Raji (cell line): ENCODE results near the gene PDZD7.

Source experiments
- POLR2A ChIP-seq: IDR thresholded peaks from 2 replicates; pipeline ENCODE4 v1.6.1; 2011; ENCODE audit warnings: low read depth, low read length, control low read depth; ENCODE audit not compliant: insufficient read depth

The PDZD7 gene

DNA sequence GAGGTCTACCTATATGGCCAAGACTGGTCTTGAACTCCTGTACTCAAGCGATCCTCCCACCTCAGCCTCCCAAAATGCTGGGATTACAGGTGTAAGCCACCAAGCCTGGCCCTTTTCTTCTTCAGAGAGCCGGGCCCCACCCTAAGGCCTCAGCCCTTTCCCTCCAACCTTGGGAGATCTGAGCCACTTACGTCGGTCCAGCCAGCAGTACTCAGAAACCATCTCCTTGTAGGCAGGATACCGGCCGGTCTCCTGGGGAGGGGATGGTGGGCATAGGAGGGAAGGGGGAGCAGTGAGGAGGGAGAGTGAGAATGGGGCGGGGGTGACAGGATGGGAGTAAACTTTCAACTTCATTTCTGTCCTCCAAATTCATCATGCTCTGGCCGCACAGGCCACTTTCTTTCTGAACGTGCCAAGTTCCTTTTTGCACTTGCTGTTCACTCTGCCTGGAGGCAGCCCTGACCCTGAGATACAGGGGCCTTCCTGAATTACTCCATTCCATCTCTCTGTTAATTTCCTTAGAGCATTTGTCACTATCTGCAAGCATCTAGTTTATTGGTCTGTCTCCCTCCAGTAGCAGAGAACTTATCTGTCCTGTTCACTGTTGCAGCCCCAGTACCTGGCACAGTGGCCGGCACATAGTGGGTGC is 10.4 kb downstream of the PDZD7 start:
- no peak for TF ChIP-seq POLR2A

DNA sequence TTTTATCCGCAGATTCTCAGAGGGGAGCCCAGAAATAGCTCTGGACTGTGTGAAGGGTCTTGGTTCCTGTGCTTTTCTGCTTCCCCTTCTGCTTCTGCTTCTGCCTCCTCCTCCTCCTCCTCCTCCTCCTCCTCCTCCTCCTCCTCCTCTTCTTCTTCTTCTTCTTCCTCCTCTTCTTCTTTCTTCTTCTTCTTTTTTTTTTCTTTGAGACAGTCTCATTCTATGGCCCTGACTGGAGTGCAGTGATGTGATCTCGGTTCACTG is 11.6 kb downstream of the PDZD7 start:
- no peak for TF ChIP-seq POLR2A

DNA sequence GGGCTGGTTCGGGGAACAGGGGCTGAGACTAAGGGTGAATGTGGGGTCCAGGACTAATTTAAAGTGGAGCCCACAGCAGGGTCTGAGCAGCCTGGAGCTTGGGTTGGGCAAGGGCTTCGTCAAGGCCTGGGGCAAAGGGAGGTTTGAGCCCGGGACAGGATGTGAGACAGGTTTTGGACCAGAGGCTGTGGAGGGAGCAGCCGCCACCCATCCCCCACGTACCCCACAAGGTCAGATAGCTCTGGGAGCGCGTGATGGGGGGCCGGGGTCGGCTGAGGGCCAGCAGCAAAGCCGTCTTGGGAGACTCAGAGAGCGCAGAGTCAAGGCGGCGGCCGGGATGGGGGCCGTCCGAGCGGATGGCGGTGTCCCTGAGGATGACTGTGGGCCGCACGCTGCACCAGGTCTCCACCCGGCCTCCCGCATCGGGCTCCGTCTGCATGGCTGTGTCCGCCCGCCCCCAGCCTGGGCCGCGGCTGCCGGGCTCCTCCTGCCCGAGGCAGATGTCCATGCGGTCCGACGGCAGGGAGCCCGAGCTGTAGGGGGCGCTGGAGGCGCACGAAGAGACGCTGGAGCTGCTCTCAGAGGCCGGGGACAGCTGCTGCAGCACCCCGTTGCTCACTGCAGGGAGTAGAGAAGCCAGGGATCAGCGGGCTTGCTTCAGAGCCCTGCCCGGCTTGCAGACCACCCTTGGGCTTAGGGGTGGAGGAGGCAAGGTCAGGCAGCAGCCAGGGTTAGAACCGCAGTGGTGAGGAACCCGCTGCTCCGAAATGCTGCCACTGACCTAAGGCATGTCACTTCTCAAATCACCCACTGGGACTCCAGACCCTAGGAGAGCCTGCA is 12.1 kb downstream of the PDZD7 start:
- no peak for TF ChIP-seq POLR2A

DNA sequence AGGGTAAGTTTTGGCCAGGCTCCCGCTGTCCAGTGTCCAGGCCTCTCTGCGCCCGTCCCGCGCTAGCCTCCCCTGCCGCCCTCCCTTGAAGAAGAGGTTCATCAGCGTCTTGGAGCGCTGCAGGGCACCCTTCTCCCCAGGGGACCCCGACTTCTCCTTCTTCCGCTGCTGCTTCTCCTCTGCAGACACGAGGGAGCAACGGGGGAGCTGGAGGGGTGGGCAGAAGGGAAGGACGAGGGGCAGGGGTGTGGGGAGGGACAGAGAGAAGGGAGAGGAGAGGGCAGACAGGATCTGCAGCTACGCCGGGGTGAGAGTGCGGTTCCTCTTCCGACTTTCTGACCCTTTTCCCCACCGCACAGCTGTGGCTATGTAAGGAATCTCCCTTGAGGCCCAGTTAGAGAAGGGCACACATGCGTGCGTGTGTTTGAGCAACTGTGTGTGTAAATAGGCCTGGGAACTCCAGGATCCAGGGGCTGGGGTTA is 12.8 kb downstream of the PDZD7 start:
- TF ChIP-seq POLR2A = no peak

DNA sequence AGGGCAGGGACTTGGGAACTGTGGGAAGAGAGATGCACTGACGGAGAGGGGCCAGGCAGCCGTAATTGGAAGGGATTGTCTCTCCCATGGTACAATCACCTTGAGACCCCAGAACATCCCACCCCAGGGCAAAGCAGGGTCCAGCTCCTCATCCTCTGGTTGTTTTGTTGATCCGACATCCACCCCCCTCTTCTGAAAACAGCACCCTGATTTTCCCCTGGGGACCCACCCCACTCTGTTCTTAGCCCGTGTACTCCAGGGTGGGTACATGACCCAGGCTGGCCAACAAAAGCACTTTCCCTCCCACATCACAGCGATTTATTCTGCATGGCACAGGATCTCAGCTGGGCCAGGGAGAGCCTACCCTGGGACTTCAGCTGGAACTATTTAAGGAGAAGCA is 14.1 kb downstream of the PDZD7 start:
- TF ChIP-seq POLR2A = no peak

DNA sequence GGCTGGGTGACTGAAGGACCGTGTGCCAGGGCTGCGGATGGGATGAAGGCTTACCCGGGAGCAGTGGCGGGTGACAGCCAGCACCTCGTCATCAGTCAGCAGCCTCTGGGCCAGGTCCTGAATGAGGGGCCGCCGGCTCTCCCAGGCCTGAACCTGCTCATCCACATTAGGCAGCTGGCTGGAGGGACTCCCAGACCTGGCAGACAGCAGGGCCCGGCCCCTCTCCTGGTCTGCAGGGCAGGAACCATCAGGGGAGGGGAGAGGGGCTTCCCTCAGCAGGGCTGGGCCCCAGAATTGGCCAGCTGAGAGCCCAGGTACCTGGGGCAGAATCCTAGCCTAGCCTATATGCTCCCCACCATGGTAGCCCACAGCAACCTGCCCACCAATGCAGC is 15.4 kb downstream of the PDZD7 start:
- TF ChIP-seq POLR2A = no peak

DNA sequence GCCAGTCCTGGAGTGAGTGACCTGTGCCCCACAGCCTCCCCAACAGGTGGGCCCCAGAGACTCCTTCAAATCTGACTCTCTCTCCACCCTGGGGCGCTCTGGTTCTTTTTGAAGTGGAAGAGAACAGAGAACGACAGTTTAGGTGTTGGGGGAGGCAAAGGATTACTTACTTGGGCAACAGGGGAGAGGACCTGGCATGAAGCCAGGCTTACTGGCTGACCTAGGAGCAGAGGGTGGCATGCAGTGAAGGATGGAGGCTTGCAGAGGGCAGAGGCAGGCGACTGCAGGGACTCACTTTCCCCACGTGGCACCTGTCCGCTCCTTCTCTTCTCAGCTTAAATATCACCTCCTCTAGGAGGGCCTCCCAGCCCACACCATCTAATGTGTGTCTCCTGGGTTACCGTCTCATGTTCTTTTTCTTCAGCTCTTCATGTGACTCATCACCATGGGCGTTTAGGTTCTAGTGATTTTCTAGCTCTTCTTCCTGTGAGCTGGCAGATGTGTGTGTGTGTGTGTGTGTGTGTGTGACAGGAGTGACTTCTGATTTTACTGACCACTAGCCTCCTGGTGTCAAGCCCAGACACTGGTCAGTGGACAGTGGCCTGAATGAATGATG is 15.9 kb downstream of the PDZD7 start:
- no peak for TF ChIP-seq POLR2A

DNA sequence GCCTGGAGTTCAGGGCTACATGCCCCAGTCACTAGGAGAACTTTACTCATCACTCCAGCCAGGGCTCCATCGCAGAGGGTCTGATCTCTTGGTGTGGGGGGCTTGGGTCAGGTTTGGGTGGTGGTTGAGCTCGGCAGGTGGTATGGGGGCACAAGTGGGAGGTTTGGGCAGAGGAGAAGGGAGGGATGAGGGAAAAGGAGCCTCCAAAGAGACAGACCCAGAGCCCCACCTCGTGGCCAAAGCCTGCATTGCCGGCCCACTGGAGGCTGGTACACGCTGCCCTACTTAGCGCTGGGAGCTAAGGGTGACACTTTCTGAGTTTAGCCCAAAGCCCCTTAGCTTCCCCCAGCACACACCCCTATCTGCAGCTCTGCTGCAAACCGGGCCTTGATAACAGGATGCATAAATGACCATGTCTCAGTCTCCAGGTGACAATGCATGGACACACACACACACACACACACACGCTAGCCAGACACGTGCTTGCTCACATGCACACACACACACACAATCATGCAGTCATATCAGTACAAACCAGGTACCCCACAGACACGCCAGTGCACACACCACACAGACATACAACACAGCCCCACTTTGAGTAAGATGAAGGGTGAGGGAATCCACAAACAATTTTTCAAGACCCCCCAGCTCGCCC is 16.6 kb downstream of the PDZD7 start:
- TF ChIP-seq POLR2A = no peak

DNA sequence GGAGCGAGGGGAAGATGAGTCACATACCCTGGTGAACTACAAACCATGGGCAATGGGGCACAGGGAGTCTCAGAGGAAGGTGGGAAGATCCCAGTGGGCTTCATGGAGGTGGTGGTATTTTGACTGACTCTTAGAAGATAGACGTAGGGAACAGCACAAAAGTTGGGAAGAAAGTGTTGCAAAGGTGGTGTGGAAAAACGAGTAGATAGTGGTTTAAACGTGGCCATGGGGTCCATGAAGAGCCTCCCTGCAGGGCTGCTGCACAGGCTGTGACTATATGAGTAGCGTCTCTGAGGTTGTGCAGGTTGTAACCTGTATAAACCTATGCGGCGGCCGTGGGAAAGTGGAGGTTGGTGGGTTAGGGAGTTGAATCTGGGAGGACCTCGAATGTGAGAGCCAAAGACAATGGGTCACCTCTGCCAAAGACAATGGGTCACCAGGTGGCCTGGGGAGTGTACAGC is 17.5 kb downstream of the PDZD7 start:
- no peak for TF ChIP-seq POLR2A

DNA sequence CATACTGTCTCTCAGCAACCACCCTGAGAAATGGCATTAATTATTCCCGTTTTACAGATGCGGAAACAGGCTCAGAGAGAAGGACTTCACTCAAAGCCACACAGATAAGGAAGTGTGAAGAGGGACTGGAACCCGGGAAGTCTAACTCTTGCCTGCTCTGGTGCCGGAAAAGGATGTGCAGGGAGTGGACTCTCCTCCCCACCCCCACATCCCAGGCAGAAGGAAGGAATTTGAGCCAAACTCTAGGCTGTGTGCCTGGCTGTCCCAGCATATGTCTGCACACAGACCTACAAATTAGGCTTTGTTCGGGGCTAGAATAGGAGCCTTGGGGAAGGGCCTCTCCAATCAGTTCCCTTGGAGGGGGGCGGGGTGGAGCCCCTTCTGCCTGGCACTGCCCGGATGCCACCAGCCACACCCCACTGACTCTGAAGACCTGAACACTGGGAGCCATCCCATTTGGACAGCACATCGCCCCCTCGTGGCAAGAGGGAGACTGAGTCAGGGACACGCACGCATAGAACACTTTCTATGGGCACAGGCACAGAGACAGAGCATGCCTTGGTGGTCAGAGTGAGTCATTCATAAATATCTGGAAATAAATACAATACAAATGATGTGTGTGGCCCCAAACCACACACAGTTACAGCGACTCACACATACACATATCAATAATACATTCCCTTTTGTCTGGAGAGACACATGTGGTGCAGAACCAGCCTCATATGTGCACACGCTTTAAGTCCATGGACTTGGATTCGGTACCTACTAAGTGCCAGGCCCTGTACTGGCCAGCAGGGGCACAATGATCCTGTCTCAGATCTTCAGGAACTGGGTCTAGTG is 18.2 kb downstream of the PDZD7 start:
- no peak for TF ChIP-seq POLR2A

DNA sequence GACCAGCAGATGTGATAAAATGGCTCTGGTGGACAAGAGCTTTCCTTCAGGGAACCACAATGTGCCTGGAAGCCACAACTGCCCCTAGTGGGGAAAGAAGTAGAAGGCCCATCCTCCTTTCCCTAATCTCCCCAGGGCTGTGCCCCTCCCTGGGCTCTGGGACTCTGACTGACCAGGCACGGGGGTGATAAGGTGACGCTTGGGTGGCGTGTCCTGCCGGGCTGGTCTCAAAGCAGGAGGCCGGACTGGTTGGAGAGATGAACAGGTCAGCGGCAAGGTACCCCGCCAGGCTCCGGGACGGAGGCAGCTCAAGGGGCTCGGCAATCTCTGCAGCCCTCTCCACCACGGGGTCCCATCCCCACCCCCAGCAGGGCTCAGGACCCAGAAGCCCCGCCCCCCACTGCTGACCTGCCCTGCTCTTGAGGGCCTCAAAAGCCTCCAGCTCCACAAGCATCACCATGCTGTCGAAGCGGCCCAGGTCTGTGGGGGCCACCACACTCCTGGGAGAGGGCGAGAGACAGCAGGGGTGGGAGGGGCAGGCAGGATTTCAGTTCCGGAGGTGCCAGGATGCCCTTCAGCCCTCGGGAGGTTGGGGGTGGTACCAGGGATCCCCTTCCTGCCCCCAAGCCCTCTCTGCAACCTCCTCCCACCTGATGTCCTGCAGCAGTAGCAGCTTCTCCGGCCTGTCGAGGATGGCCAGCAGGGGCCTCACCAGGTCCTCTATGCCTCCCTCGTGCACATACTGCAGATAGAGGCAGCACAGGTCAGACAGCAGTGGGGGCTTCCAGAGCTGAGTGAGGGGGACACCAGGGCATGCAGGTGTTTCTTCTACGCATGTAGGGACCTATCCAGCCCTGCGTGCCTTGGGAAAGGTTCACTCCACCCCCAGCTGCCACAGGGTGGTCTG is 19.2 kb downstream of the PDZD7 start:
- no peak for TF ChIP-seq POLR2A

DNA sequence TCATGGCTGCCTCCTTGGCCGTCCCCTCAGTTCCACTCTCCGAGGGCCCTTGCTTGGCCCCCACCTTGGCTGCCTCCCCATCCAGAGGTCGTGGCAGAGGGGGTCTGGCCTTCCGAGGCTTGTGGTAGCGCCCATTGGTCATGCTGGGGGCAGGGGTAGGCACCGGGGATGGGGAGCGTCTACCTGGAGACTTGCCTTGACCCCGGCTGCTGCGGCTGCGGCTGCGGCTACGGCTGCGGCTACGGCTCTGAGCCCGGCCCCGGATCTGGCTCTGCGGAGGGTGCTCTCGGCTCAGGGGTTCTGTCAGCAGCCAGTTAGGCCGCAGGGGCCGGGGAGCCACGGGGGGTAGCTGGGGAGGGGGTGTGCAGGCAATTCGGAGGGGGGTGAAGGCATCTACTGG is 20.6 kb downstream of the PDZD7 start:
- no peak for TF ChIP-seq POLR2A

DNA sequence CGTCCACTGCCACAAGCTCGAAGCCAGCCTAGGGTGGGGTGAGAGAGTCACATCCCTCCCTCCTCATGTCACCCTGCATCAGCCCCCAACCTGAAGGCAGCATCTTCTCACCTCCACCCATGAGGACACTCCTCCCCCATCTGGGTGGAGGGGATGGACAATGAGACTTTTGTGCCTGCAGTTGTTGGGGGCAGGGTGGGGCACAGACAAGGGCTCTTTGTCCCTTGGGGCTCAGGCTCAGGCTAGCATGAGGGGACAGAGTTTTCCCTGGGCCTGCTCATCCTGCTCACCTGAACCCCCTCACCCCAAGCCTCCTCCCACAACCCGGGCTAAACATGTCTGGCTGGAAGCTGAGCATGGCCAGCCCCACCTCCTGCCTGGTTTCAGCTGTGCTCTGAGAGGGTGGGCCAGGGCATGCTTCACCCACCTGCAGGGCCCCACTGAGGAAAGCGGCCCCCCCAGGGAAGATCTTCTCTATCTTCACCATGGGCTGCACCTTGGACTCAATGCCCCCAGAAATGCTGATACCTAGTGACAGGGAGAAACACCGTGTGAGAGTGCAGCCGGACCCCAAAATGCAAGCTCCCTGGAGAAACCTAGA is 22.0 kb downstream of the PDZD7 start:
- TF ChIP-seq POLR2A = no peak

DNA sequence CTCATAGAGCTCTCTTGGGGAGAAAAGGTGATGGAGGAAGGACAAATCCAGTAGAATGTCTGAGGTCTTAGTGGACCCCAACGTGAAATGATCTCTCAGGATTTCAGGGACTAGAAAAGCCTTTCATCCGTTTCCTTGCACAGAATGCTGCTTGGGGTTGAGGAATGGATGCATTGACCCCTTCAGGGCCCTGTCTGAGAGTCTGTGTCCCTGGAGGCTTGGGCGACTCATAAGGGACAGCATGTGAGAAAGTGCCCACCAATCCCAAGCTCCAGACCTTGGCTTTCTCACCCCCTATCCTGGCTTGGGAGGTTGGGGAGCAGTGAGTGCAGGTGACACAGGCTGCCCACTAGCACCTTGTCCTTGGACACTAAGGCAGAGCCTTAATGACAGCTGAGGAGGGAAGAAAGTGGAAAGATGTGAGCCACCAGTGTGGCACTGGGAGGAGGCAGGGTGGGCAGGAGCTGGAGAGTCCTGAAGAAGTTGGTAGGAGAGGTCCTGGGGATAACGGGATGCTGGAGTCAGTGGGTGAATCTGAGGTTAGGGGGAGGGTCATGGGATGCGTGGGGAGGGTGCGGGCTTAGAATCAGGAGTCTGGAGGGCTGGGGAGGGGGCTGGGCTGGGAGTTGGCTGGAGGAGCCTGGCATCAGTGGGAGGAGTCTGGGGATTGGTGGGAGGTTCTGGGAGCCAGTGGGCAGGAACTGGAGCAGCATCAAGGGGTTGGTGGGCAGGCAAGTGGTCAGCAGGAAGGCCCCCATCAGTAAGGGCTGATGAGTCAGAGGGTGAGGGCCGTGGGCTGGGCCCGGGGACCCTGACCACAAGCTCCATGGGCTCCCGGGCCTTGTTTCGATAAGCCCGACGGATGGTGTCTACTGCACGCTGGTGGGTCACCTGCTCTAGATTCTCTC is 22.8 kb downstream of the PDZD7 start:
- TF ChIP-seq POLR2A = no peak
